Effector memory CD8-positive, alpha-beta T cell (primary cell): ENCODE results near the gene CSH2.

Experiments used
- ATAC-seq: fragments of 150-1000 bp; cut with Tn5 transposase; replicated peaks from 2 replicates; pipeline ENCODE4 v1.10.0; 2021; ENCODE audit warnings: mild to moderate bottlenecking, moderate library complexity
- DNase-seq, 3 experiments: peaks; one replicate each; pipeline ENCODE4 v3.0.0; 2021
- H3K27ac Mint-ChIP-seq, 2 donors: one replicate each; pipeline ENCODE4 v1.8.0; 2022; ENCODE audit warnings: mild to moderate bottlenecking in 2 of 2, mixed read lengths in 2 of 2, moderate library complexity in 2 of 2
- H3K27me3 Mint-ChIP-seq, 2 donors: one replicate each; pipeline ENCODE4 v1.8.0; 2022; ENCODE audit warnings: mixed read lengths in 2 of 2
- H3K36me3 Mint-ChIP-seq: one replicate; pipeline ENCODE4 v1.8.0; 2022; ENCODE audit warnings: mild to moderate bottlenecking, moderate library complexity, mixed read lengths; ENCODE audit not compliant: insufficient read depth
- H3K4me1 Mint-ChIP-seq, 2 donors: one replicate each; pipeline ENCODE4 v1.8.0; 2022; ENCODE audit warnings: low read depth in 2 of 2, mixed read lengths in 2 of 2
- H3K4me3 Mint-ChIP-seq, 2 donors: one replicate each; pipeline ENCODE4 v1.8.0; 2022; ENCODE audit warnings: mild to moderate bottlenecking in 2 of 2, mixed read lengths in 2 of 2, moderate library complexity in 2 of 2
- H3K9me3 Mint-ChIP-seq, 2 donors: one replicate each; pipeline ENCODE4 v1.8.0; 2022; ENCODE audit warnings: mixed read lengths in 2 of 2

CSH2 gene

GRCh38 chr17:63832014-63832413, 41.5 kb downstream of the CSH2 start:
- H3K36me3 Mint-ChIP-seq: peaks cover 85% of the 10 kb centered on the region
- ATAC-seq (no peak), DNase-seq (no peak)
- H3K27ac Mint-ChIP-seq: peak overlapping the region; percentile 66 to 72
- no peaks in the 10 kb centered on the region for H3K27me3 Mint-ChIP-seq
- H3K9me3 Mint-ChIP-seq: no peaks in the 10 kb centered on the region
- H3K4me3 Mint-ChIP-seq: peak overlapping the region in 1 of 2 donors; percentile 1
- peaks cover 47 to 53% of the 10 kb centered on the region in 2 donors for H3K4me1 Mint-ChIP-seq

DNA sequence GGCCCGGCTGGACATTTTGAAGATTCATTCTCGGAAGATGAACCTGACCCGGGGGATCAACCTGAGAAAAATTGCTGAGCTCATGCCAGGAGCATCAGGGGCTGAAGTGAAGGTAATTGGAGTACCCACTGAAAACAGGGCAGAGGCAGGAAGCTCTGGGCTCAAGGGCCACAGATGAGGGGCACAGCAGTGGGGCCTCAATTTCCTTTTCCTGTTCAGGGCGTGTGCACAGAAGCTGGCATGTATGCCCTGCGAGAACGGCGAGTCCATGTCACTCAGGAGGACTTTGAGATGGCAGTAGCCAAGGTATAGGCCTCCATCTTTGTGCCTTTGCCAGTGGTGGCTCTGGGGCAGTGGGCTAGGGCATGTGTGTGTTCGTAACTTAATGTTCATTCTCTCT, 42.0 kb downstream of the CSH2 start:
- H3K36me3 Mint-ChIP-seq: peaks cover 87% of the 10 kb centered on the region
- DNase-seq (no peak), ATAC-seq (no peak)
- H3K9me3 Mint-ChIP-seq: no peaks in the 10 kb centered on the region
- peak overlapping the region; percentile 29 to 66 for H3K27ac Mint-ChIP-seq
- peaks cover 50 to 53% of the 10 kb centered on the region in 2 donors for H3K4me1 Mint-ChIP-seq
- peak overlapping the region in 1 of 2 donors; percentile 41 for H3K4me3 Mint-ChIP-seq
- H3K27me3 Mint-ChIP-seq: no peaks in the 10 kb centered on the region

DNA sequence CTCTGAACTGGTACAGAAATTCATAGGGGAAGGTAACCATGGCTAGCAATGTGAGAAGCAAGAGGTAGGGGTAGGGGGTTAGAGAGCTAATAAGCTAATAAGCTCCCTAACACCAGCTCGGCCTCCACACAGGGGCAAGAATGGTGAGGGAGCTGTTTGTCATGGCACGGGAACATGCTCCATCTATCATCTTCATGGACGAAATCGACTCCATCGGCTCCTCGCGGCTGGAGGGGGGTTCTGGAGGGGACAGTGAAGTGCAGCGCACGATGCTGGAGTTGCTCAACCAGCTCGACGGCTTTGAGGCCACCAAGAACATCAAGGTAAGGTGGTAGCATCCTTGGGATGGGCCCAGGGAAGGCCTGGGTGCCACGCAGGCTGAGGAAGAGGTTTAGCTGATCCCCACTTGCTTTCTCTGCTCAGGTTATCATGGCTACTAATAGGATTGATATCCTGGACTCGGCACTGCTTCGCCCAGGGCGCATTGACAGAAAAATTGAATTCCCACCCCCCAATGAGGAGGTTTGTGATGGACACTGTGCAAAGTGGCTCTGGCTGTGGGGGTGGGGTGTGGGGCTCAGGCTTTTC, 42.5 kb downstream of the CSH2 start:
- H3K4me3 Mint-ChIP-seq: peak overlapping the region; percentile 11 to 41
- peaks cover 54 to 58% of the 10 kb centered on the region in 2 donors for H3K4me1 Mint-ChIP-seq
- peaks cover 85% of the 10 kb centered on the region for H3K36me3 Mint-ChIP-seq

GRCh38 chr17:63830278-63830677, 43.2 kb downstream of the CSH2 start:
- Mint-ChIP-seq H3K9me3 (no peaks in the 10 kb centered on the region), H3K27ac (peak overlapping the region; percentile 46 to 78)

More for the DNA sequence above, 42.5 kb downstream of the CSH2 start:
- DNase-seq: no peak
- peak overlapping the region; percentile 29 to 66 for H3K27ac Mint-ChIP-seq
- ATAC-seq: no peak
- H3K9me3 Mint-ChIP-seq: no peaks in the 10 kb centered on the region
- no peaks in the 10 kb centered on the region for H3K27me3 Mint-ChIP-seq

DNA sequence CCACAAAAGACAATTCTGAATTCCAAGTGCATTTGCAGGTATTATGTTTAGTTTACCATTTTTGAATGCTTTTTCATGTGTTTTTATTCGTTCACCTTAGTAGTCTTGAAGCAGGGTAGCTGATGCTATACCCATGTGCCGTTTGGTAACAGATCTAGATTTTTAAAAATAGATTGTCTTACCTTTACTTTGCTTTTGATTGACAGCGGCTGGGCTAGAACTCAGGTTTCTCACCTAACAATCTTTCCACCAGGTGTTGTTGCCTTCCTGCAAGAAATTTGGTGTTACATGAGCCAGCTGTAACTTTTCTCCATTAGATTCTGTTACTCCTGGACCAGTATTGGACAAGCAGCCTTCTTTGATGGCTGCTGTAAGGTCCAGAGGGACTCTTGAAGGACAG, 44.5 kb downstream of the CSH2 start:
- no peak for DNase-seq
- no peak for ATAC-seq
- peak overlapping the region in 1 of 2 donors; percentile 6 for H3K4me3 Mint-ChIP-seq
- H3K9me3 Mint-ChIP-seq: no peaks in the 10 kb centered on the region
- peaks cover 82% of the 10 kb centered on the region for H3K36me3 Mint-ChIP-seq
- no peaks in the 10 kb centered on the region for H3K27me3 Mint-ChIP-seq
- H3K4me1 Mint-ChIP-seq: peaks cover 57 to 58% of the 10 kb centered on the region in 2 donors
- H3K27ac Mint-ChIP-seq: no peak overlapping the region

More at GRCh38 chr17:63830278-63830677, 43.2 kb downstream of the CSH2 start:
- H3K36me3 Mint-ChIP-seq: peaks cover 83% of the 10 kb centered on the region
- ATAC-seq (no peak), DNase-seq (no peak)
- H3K4me3 Mint-ChIP-seq: peak overlapping the region; percentile 35 to 38
- no peaks in the 10 kb centered on the region for H3K27me3 Mint-ChIP-seq
- H3K4me1 Mint-ChIP-seq: peaks cover 52 to 57% of the 10 kb centered on the region in 2 donors

DNA sequence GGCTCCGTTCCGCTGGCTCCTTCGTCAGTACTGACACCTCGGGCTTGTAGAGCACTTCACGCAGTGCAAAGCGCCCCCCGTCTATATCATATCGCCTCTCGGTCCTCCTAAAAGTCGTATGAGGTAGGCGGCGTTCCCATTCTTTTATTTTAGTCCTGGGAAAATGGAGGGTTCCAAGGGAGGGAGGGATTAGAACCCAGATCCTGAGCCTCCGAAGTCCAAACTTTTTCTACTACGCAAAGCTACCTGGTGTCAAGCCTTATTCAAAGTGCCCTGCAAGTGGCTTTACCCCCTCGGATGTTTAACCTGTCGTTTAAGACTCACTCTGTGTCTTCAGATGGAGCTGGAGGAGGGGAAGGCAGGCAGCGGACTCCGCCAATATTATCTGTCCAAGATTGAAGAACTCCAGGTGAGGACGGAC, 45.7 kb downstream of the CSH2 start:
- Mint-ChIP-seq H3K4me1 (peaks cover 53 to 61% of the 10 kb centered on the region in 2 donors), H3K27me3 (no peaks in the 10 kb centered on the region), H3K4me3 (peak overlapping the region; percentile 92 to 95), H3K27ac (peak overlapping the region; percentile 93 to 96), H3K9me3 (no peaks in the 10 kb centered on the region), H3K36me3 (peaks cover 82% of the 10 kb centered on the region)
- ATAC-seq (no peak), DNase-seq (no peak)

GRCh38 chr17:63827002-63827800, 46.3 kb downstream of the CSH2 start, which contains the start of the genes FTSJ3 and PSMC5:
TSS of gene FTSJ3 (minus strand) at chr17:63827663. CDS start at chr17:63826902, 761 bp downstream.
TSS of gene PSMC5 (plus strand) at chr17:63827431. CDS start at chr17:63827491, 60 bp downstream.
- Mint-ChIP-seq H3K9me3 (no peaks in the 10 kb centered on the region), H3K4me1 (peaks cover 53 to 59% of the 10 kb centered on the region in 2 donors), H3K4me3 (peak within 1 kb of the TSS; percentile 92 to 95), H3K36me3 (peaks cover 80% of the 10 kb centered on the region), H3K27me3 (no peaks in the 10 kb centered on the region), H3K27ac (peak within 1 kb of the TSS; percentile 93 to 96)
- DNase-seq (peak; percentile 89 to 95 (median 91)), ATAC-seq (peak; percentile 93)

- Mint-ChIP-seq H3K9me3 (no peaks in the 10 kb centered on the region), H3K4me1 (peaks cover 48 to 57% of the 10 kb centered on the region in 2 donors), H3K27ac (peak overlapping the region; percentile 93 to 96), H3K4me3 (peak overlapping the region; percentile 92 to 95), H3K36me3 (peaks cover 80% of the 10 kb centered on the region), H3K27me3 (no peaks in the 10 kb centered on the region)
- ATAC-seq (peak; percentile 9), DNase-seq (no peak)
Observed at GRCh38 chr17:63826468-63827001, 46.9 kb downstream of the CSH2 start.

DNA sequence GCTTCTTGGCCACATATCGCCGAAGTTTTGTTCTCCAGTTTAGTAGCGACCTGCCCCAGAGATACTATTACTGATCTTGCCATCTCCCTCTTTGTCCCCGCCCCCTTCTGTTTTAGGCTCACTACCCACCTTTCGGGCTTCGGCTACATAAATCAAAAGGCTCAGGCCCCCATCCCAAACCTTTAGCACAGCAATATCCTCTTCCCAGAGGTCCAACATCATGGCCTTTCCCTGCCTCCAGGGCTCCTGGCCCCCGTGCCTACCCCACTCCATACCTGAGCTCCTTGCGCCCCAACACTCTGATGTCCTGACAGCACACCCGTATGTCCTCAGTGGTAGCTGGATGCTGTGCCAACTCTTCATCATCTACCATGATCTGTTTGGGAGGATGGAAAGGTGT, 49.1 kb downstream of the CSH2 start:
- Mint-ChIP-seq H3K9me3 (no peaks in the 10 kb centered on the region), H3K36me3 (peaks cover 80% of the 10 kb centered on the region), H3K27me3 (no peaks in the 10 kb centered on the region), H3K27ac (peak overlapping the region in 1 of 2 donors; percentile 96), H3K4me1 (peaks cover 34 to 46% of the 10 kb centered on the region in 2 donors), H3K4me3 (no peak overlapping the region)
- ATAC-seq: no peak
- no peak for DNase-seq

DNA sequence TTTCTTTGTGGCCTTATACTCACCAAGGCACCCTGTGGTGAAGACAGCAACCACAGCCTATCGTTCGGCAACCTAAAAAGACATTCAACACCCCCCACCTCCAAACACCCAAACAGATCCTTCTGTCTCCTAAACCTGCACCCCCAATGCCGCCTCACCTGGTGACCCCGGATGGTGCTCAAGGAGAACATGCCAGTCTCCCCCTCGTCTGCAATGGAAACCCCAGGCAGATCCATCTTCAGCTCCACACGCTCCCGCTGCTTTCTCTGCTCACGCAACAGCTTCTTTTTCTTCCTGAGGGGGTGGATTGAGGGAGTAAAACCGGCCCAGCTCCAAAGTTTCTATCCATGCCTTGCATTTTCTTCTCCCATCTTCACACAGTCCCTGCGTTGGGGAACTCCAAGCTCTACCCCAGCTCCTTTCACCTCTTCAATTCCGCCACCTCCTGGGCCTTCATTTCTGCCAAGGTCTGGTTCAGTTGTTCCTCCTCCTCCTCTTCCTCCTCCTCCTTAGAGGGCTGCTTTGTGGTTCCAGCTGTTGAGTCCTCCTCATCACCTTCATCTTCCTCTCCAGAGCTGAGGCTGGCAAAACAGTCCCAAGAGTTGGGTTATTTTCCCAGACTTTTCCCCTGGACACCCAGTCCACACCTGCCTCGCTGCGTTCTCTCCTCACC, 49.7 kb downstream of the CSH2 start:
- no peak for ATAC-seq
- Mint-ChIP-seq H3K27ac (peak overlapping the region in 1 of 2 donors; percentile 96), H3K27me3 (no peaks in the 10 kb centered on the region), H3K4me3 (no peak overlapping the region), H3K36me3 (peaks cover 85% of the 10 kb centered on the region), H3K4me1 (peaks cover 29 to 42% of the 10 kb centered on the region in 2 donors), H3K9me3 (no peaks in the 10 kb centered on the region)
- no peak for DNase-seq

- H3K27ac Mint-ChIP-seq: no peak overlapping the region
- DNase-seq (no peak), ATAC-seq (no peak)
- H3K4me1 Mint-ChIP-seq: peaks cover 19 to 35% of the 10 kb centered on the region in 2 donors
- no peaks in the 10 kb centered on the region for H3K9me3 Mint-ChIP-seq
- no peaks in the 10 kb centered on the region for H3K27me3 Mint-ChIP-seq
- H3K36me3 Mint-ChIP-seq: peaks cover 92% of the 10 kb centered on the region
- no peak overlapping the region for H3K4me3 Mint-ChIP-seq
Observed at GRCh38 chr17:63822537-63822936, 50.9 kb downstream of the CSH2 start.
